DMS 273 treated with DMSO at 0.1 percent for 48 hours (cell line): Measurements from ENCODE around the gene GTF2A1.
"Not testable (repeated sequence)": the region's sequence is repeated elsewhere in the genome, so short reads cannot be mapped to it uniquely, and the experiment has no call there.

Experiments
- DNase-seq: peaks from one replicate; lab custom pipeline; 2025; lab: John Stamatoyannopoulos, UW

Gene GTF2A1

GRCh38 chr14:81231540-81231939 lies 10.8 kb upstream of the GTF2A1 start:
- no peak for DNase-seq

- DNase-seq, result no peak
Observed at GRCh38 chr14:81224222-81224621, 3.5 kb upstream of the GTF2A1 start.

GRCh38 chr14:81223788-81224187 lies 3.0 kb upstream of the GTF2A1 start:
- not testable (repeated sequence) for DNase-seq

- no peak for DNase-seq
Observed at GRCh38 chr14:81222691-81223090, 1.9 kb upstream of the GTF2A1 start.

GRCh38 chr14:81222126-81222525 lies 1.4 kb upstream of the GTF2A1 start:
- DNase-seq, result no peak

DNA sequence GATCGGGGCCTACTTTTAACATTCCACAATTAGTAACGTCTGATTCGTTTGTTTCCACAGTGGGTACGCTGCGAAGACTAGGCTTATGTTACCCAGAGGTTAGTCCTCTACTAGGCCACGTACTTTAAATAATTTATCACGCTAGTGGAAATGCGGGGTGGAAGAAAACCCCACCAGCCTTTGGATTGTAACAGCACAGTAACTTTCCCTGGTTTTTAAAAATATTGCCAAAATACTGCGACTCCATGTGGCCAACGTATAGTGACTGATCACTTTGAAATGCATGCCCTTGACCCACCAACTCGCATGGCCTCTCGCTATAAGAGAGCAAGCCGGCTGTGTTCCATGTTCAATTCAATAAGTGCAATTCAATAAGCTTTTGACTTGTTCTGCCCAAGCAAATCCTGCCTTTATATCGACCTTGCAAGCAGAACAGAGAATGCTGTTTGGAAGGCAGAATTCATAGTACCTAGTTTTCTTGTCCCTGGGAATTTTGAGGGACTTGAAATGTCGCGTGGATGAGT lies 882 bp upstream of the GTF2A1 start:
- DNase-seq, result no peak

GRCh38 chr14:81220580-81220829 lies 254 bp downstream of the GTF2A1 start:
- no peak for DNase-seq

DNA sequence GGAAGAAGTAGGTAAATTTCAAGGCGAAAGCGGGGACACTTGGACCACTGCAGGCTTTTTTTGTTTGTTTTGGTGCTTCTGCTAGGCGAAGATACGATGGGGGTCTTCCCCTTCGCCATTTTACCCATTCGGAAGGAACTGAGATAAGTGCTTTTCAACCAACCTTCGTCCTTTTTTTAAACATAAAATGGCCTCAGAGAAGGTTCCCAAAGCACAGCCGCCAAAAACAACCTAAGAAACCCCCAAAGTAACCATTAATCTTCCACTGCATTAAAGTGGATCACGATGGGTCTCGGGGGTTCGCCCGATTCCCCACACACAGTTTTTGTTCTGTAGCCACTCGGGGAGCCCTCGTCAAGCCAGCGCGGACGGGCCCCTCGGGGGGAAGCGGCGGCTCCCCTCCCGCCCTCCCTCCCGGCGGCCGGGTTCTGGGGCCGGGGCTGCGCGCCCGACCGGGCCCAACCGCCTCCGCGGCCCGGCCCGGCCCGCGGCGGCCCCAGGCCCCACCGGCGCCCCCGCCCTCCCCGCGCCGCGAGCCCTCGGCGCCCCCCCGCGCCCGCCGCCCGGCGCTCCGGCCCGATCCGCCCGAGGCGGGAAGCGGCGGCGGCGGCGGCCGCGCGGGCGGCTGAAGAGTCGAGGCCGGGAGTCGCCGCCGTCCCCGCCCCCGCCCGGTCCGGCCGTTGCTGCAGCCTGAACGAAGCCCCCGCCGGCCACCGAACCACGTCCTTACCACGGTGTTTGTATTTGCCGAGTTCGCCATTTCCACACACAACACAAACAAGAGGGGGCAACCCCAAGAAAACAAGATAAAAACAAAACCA lies 790 bp downstream of the GTF2A1 start:
- no peak for DNase-seq

GRCh38 chr14:81219210-81219758 lies 1.5 kb downstream of the GTF2A1 start:
- peak; percentile 97 for DNase-seq

- DNase-seq, result no peak
Observed at GRCh38 chr14:81211844-81212243, 8.9 kb downstream of the GTF2A1 start.

DNA sequence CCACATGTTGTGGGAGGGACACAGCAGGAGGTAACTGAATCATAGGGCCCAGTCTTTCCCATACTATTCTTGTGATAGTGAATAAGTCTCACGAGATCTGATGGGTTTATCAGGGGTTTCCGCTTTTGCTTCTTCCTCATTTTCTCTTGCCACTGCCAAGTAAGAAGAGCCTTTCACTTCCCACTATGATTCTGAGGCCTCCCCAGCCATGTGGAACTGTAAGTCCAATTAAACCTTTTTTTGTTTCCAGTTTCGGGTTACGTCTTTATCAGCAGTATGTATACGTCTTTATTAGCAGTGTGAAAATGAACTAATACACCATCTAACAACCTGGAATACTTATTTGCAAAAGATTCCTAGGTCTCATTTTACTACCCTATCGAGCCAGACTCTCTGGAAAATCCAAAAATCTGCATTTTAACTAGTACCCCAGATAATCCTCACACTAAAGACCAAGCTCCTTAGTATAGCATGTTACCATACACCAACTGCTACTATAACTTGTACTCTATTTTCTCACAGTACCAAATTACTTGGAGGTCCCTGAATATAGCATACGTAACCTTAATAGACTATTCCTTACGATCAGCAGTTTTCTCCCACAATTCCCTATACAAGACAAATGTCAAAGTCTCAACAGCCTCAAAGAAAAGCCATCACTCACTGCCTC lies 11.5 kb downstream of the GTF2A1 start:
- DNase-seq, result no peak

- DNase-seq, result no peak
Observed at GRCh38 chr14:81208489-81208888, 12.3 kb downstream of the GTF2A1 start.

DNA sequence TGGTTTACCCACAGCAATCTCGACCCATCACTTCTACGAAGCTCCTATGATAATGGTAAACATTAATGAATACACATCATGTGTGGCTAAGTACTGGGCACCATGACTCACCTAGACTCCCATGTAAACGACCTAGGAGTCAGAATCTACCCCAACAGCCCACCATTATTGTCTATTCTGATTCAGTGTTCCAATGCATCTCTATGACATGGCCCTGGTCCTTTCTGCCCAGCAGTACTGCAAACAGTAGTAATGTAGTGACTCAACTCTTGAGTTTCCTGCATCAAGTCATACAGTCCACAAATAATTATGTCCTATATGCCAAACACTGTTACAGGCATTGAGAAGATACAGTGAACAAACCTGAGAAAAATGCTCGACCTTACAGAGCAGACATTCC lies 14.6 kb downstream of the GTF2A1 start:
- DNase-seq, result no peak

- DNase-seq, result no peak
Observed at GRCh38 chr14:81205639-81206038, 15.1 kb downstream of the GTF2A1 start.

GRCh38 chr14:81200054-81200453 lies 20.7 kb downstream of the GTF2A1 start:
- no peak for DNase-seq

DNA sequence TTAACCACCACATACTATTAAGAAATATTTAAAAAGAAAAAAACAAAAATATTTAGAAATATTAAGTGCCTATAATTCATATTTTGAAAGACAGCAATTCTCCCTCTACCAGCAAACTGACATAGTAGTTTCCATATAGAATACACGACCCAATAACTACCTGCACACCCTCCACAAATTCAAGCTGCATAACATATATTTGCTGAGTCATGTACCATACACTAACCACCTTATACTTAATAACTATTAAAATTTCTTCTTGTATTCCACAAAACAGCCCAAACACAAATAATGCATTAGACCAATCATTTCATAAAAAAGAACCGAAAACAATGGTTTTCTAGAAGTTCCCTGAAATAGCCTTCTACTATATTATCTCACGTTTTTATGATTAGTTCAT lies 21.7 kb downstream of the GTF2A1 start:
- DNase-seq, result no peak

DNA sequence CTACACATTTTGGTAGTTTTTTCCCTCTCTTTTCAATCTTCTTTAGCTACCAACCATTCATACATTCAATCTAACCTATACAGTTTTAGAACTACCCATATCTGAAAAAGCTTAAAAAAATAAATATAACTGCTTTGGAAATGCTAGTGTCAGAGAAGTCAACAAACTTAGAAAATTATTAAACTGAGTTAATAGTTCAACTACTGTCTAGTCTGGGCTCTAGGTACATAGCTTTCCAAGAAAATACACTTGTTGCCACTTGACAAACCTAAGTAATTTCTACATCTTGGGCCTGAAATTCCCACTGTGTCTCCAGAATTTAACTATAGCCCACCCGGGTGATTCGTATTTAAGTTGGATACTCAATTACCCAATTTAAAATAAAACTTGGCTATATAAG lies 22.1 kb downstream of the GTF2A1 start:
- no peak for DNase-seq

- no peak for DNase-seq
Observed at GRCh38 chr14:81193924-81194633, 26.7 kb downstream of the GTF2A1 start.

GRCh38 chr14:81192594-81192993 lies 28.2 kb downstream of the GTF2A1 start:
- no peak for DNase-seq

DNA sequence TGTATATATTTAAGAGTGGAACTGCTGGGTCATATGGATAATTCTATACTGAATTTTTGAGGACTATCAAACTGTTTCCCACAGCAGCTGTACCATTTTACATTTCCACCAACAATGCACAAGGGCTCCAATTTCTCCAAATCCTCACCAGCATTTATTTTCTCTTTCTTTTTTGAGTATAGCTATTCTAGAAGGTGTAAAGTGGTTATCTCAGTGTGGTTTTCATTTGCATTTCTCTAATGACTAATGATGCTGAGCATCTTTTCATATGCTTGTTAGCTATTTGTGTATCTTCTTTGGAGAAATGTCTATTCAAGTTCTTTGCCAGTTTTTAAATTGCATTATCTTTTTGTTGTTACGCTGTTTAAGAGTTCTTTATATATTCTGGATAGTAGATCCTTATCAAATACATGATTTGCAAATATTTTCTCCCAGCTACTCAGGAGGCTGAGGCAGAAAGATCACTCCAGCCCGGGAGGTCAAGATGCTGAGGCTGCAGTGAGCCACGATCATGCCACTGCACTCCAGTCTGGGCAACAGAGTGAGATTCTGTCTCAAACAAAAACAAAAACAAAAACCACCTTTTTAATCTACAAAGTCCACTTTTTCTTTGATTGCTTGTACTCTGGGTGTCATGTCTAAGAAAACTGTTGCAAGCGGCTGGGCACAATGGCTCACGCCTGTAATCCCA lies 32.8 kb downstream of the GTF2A1 start:
- DNase-seq, result no peak

DNA sequence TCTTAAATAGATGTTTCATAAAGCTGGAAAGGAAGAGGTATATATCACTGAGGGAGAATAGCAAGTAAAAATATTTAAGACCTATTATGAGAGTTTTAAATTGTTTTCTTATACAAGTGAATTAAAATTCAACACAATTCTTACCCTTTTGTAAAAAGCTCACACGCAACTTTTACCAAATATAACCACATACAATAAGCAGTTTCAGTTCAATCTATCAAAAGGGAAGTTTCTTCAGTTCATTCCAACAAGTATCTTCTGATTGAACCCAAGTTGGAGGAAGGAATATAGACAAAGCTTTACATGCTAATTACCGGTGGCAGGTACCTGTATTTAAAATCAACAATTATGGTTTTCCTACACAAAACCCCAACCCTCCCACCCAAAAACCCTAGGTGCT lies 41.1 kb downstream of the GTF2A1 start:
- DNase-seq, result no peak

- no peak for DNase-seq
Observed at GRCh38 chr14:81178063-81178462, 42.7 kb downstream of the GTF2A1 start.
